Neural progenitor cell (in vitro differentiated cells): Measurements from ENCODE around the gene NTM.

ENCODE experiments used
- CTCF ChIP-seq: fragments of 200-600 bp; sonication (generic); IDR thresholded peaks from 2 replicates; pipeline ENCODE4 v1.5.1; 2017; ENCODE audit warnings: antibody characterized with exemption, mild to moderate bottlenecking
- EZH2 ChIP-seq: fragments of 200-600 bp; sonication (generic); IDR thresholded peaks from 2 replicates; pipeline ENCODE4 v1.6.1; 2017; ENCODE audit warnings: antibody characterized with exemption, mild to moderate bottlenecking, moderate library complexity
- EZH2phosphoT487 ChIP-seq: fragments of 200-600 bp; sonication (generic); IDR thresholded peaks from 2 replicates; pipeline ENCODE4 v1.6.1; 2017; ENCODE audit warnings: antibody characterized with exemption

GRCh38 chr11:131560287-131560686 lies 189.9 kb downstream of the NTM start:
- TF ChIP-seq CTCF: no peak
- TF ChIP-seq EZH2phosphoT487: no peak
- TF ChIP-seq EZH2: no peak
